Measurements from ENCODE around the gene TADA2B.

The TADA2B gene

DNA sequence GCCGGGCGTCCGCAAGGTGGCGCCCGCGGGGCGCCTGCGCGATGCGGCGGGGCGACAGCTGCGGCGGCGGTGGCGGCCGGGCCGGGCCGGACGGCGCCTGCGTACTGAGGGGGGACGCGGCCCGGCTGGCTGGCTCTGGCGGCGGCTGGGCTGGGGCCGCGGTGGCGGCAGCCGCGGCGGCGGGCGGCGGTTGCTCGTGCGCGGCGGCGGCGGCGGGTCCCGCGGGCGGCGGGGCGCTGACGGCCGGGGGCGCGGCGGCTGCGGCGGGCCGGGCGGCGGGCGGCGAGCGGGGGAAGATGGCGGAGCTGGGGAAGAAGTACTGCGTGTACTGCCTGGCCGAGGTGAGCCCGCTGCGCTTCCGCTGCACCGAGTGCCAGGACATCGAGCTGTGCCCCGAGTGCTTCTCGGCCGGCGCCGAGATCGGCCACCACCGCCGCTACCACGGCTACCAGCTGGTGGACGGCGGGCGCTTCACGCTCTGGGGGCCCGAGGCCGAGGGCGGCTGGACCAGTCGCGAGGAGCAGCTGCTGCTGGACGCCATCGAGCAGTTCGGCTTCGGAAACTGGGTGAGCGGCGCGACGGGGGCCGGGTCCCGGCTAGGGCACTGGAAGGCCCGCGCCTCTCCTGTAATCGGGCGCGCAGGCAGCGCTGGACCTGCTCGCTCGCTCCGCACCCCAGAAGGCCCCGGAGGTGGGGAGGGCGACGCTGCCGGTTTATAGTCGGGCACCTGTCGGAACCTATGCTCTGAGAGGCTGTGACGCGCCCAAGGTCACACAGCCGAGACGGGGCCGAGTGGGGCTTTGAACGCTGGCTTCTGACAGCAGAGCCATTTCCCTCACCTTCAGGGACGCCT is at the start of gene TADA2B:
TSS of gene TADA2B (plus strand) at position 89 of the 853 bp plus-strand sequence. CDS start at position 297, 208 bp downstream.
- peak; percentile 86 for DNase-seq

GRCh38 chr4:6996481-6996880 is 46.7 kb upstream of the TADA2B start:
- DNase-seq = no peak

GRCh38 chr4:6999172-7000086 is 43.7 kb upstream of the TADA2B start:
- DNase-seq = no peak

GRCh38 chr4:7000421-7001176 is 42.6 kb upstream of the TADA2B start:
- DNase-seq = no peak

DNA sequence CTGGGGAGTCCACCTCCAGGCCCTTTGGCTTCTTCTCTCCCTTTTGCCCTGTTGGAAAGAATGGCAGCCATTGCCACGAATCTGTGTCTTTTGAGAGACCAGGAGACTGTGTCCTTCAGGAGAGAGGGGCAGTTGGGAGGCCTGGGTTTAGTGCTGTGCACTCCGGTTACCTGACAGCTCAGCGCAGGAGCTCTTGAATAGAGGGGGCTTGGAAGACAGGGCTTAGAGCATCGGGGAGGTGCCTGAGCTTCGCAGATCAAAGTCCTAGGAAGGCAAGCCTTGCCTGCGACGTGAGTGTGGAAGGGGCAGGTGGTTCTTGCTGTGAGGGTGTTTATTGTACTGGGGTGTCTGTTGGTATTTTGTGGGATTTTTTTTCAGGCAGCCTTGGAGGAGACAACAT is 41.9 kb upstream of the TADA2B start:
- DNase-seq = no peak

GRCh38 chr4:7002336-7002735 is 40.8 kb upstream of the TADA2B start:
- no peak for DNase-seq

GRCh38 chr4:7003176-7003878 is 39.8 kb upstream of the TADA2B start:
- no peak for DNase-seq

- no peak for DNase-seq
Measured at GRCh38 chr4:7003879-7004240, 39.3 kb upstream of the TADA2B start.

DNA sequence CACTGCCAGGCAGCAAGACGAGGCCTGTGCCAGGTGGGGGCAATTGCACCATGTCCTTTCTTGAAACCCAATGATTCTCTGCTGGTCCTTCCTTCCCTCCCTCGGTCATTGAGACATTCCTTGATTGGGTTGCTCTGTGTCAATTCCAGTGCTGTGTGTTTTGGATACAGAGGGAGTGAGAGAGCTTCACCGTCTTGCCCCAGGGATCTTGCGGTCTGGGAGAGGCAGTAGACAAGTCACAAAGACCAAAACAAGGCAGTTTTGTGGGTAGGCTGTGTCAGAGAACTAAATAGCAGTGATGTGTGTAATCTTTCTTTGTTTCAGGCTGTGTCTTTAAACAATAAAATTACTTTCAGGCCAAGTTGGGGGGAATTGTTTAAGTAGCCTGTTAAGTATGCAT is 38.8 kb upstream of the TADA2B start:
- DNase-seq = no peak

GRCh38 chr4:7005571-7005970 is 37.6 kb upstream of the TADA2B start:
- no peak for DNase-seq

DNA sequence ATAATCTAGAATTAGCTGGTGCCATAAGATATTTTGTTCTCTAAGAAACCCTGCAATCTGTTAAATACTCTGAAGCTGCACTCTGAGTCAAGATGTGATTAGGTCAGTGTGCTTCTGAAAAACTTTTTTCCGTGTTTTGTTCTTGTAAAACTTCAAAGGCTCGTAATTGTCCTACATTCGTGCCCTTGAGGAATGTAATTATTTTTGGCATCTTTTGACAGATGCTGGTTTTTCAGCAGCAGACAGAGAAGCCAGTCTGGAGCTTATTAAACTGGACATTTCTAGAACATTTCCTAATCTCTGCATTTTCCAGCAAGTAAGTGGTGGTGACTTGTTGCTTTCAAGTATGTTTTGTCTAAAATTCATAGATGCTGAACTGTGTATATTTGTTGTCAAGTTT is 36.8 kb upstream of the TADA2B start:
- no peak for DNase-seq

GRCh38 chr4:7007142-7007907 is 35.8 kb upstream of the TADA2B start:
- no peak for DNase-seq

DNA sequence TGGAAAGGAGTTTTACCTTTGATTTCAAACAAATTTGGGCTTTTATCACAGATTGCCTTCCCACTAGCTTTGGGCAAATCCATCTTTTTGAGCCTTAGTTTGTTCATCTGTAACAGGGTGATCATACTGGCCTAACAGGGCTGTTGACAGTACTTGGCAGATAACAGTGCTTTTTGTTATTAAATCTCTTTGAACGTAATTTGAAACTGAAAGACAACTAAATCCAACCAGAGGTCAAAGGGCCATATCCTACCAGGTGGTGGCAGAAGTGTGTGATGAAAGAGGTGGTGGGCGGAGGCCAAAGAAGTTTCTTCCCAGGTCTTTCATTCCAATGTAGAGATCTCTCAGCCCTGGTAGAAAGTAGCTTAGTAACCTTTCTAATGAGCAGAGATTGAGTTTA is 35.2 kb upstream of the TADA2B start:
- DNase-seq = no peak

GRCh38 chr4:7009564-7009963 is 33.6 kb upstream of the TADA2B start:
- DNase-seq = no peak

DNA sequence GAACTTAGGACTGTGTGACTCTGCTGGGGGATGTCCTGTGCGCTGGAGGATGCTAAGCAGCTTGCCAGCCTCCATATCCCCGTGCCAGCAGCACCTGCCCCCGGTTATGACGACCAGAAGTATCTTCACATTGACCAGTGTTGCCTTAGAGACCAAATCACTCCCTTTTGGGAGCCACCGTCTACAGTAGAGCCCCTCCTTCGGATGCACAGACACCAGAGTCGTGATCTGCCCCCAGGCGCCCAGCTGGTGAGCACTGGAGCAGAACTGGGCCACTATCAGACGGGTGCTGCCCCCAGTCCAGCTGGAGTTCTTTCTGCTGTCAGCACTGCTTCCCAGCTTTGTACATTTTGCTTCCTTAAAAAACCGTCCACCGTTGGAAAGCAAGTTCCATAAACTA is 30.0 kb upstream of the TADA2B start:
- no peak for DNase-seq

GRCh38 chr4:7014815-7015214 is 28.4 kb upstream of the TADA2B start:
- no peak for DNase-seq

- no peak for DNase-seq
Measured at GRCh38 chr4:7015383-7016035, 27.7 kb upstream of the TADA2B start.

DNA sequence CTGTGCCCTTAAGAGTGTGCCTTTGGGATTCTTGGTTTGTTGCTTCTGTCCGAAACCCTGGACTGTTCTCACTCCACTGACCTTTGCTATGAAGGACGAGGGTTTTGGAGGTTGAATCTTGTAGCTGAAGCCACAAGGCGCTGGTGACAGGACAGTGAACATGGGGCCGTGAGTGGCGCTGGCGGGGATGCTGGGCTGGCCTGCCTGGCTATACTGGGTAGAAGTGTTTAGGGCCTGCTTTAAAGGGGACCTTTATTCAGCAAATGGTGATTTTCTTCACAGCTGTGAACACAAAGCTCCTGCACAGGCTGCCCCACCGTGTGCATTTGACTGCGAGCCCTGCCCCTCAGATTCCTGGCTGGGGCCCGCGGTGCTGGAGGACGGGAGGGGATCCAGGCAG is 27.1 kb upstream of the TADA2B start:
- no peak for DNase-seq

DNA sequence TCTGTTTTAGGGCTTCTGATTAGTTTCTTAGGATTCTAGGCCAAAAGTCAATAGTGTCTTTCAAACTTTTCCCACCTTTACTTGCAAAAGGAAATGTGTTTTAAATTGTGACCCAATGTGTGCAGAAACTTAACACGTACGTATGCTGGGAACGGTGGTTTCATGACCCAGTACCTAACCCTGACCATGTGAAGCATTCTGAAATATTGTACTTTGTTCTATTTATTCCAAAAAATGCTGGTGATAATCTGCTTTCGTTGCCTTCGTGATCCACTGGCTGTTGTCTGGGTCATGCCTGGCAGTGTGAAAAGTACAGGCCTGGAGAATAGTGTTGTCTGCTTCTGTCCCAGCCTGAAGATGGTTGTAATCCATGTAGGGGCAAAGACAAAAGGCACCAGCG is 26.7 kb upstream of the TADA2B start:
- DNase-seq = no peak

DNA sequence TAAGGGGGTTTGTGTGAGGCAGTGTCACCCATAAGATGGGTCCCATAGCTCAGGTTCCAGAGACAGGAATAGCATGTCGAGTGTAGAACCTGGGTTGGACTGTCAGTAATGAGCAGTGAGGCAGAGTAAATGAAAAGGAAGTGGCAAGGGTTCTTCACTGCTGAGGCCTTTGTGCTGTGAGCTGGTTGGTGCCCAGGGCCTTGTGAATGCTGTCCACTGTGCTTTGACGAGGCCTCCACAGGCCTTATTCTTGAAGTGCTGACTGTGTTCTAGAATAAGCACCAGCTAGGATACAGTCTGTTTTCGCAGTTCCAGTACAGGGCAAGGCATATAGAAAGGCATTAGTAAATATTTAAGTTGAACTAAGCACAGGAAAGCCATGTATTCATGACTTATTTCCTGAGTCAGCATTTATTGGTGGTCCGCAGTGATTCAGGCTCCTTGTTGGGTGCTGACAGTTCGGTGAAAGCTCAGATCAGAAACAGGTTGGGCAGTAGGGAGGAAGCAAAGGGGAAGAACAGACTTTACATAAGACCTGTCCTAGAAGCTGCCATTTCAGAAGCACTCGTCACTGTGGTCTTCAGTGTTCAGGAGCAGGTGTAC is 25.6 kb upstream of the TADA2B start:
- DNase-seq = no peak

GRCh38 chr4:7018281-7018680 is 24.9 kb upstream of the TADA2B start:
- no peak for DNase-seq

Measured in retina (tissue), 1 donor.